Right renal pelvis (tissue), 4 donors: ENCODE results near the gene ABCC9. TPM values are rescaled to one million over a fixed set of nuclear protein-coding genes. Genes with fewer than 3 reads are reported as not detected.

Experiments
- DNase-seq, 4 donors: peaks; one replicate each; pipeline ENCODE4 v3.0.0-alpha.2; 2013; ENCODE audit warnings: low read depth in 4 of 4, low spot score in 3 of 4, missing footprints in 1 of 4
- polyA plus RNA-seq, 4 donors: library from polyadenylated mRNA; unstranded; fragments of 120-200 nt; gene quantifications; one replicate each; pipeline ENCODE4 v1.2.1, GENCODE V29; 2013; ENCODE audit not compliant: insufficient read length in 4 of 4

The ABCC9 gene
- polyA plus RNA-seq, 4 donors = 18.0 to 26.8 (median 22.3) TPM

- DNase-seq = no peak
Measured at GRCh38 chr12:21884936-21885335, 56.3 kb downstream of the ABCC9 start.

DNA sequence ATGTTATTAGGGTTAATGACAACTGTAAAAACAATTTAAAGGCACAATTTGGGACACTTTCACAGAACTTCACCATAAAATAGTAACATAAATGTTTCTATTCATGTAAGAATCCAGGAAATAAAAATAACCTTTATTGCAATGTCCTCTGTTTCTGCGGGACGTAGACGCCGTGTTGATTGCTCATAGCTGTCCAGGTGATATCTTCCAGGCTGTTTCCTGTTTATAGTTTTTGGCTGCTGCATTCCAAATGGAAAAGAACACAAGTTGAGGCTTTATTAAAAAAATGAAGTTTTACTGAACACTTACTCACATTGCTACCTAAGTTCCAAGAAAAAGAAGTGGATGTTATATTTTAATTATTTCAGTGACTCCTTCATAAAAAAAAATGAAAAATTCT lies 58.6 kb downstream of the ABCC9 start:
- DNase-seq = no peak

GRCh38 chr12:21881965-21882364 lies 59.3 kb downstream of the ABCC9 start:
- no peak for DNase-seq

DNA sequence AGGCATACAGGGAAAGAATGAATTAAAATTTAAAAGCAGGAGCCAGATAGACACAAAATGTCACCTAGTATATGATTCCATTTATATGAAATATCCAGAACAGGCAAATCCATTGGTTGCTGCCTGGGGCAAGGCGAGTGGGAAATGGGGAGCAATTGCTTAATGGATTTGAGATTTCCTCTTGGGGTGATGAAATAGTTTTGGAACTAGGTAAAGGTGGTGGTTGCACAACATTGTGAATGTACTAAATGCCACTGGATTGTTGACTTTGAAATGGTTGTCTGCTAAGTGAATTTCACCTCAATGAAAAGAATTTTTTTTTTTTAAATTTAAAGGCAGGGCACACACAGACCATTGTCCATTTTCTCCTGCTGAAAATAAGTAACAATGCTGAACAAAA lies 61.9 kb downstream of the ABCC9 start:
- DNase-seq = no peak

DNA sequence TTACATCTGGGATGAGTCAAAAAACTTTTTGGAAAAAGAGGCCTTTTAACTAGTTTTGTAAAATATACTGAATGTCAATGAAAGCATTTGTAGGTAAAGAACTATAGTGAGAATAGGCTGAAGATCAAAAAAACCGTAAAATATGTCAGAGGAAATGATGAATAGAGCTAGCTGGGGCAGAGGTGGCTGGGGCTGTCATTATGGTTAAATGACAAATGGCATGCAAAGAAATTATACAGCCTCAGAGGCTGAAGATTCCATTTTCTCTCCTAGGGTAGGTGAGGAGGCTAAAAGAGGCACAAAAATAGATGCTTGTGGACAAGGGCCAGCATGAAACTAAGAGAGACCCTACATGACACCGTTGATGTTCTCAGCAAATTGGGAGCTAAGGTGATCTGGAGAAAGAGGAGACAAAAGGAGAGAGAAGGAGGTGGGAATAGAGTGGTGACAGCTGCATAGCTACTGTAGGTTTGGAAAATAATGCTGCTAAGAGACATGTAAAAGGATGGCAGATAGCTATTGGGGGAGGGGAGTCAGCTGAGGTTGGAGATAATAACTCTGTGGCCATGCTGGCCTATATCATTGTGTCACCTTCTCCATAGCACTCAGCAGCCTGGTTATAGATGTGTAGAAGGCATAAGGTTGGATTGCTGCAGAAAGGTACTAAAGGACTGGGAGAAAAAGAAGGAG lies 63.8 kb downstream of the ABCC9 start:
- DNase-seq = no peak

- DNase-seq = no peak
Measured at GRCh38 chr12:21865846-21866245, 75.4 kb downstream of the ABCC9 start.

DNA sequence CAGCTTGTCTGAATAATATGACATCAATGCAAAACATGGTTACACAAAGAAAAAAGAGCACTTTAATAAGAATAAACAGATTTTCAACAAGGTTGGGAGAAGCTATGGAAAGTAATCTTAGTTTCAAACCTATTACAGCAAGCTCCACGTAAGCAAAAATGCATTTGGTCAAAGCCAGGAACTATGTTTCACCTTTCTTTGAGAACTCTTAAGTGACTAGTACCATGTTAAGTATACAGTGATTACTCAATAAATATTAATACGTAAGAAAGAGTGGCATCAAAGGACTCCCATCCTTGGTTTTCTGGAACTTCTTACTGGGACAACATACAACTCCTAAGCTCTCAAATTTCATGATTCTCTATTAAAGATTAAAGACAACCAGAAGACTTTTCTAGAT lies 80.7 kb downstream of the ABCC9 start:
- no peak for DNase-seq

GRCh38 chr12:21860128-21860527 lies 81.1 kb downstream of the ABCC9 start:
- no peak for DNase-seq

- no peak for DNase-seq
Measured at GRCh38 chr12:21852251-21852650, 89.0 kb downstream of the ABCC9 start.

DNA sequence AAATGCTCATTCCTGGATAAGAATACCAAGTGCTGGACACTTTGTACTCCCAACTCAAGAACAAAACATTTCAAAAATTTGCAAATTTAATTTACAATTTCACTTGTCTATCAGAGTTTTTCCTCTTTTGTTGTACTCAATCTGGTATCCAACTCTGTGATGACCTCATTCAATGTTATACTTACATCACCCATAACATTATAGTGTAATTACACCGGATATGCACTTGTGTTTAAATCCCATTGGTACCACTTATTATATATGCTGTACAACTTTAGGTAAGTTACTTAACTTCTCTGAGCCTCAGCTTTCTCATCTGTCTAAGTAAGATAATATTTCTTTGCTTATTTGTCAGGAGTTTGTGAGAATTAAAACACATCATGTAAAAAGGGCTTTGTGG lies 90.1 kb downstream of the ABCC9 start:
- DNase-seq = no peak

DNA sequence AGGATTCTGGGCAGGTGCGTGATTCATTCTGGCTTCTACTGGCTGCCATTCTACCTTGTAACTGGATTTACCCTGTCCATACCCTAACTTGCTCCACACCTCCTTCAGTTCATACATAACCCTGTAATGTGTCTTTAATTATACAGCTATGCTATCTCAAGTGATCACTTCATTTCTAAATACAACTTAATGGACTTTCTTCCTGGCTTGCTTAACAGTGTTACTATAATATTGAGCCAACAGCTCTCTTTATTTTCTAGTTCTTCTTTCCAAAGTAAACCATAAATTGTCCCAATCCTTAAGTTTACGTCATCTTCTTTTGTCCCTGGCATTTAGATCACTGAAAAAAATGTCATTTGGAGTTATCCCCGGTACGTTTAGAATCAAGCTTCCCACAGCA lies 90.8 kb downstream of the ABCC9 start:
- no peak for DNase-seq

DNA sequence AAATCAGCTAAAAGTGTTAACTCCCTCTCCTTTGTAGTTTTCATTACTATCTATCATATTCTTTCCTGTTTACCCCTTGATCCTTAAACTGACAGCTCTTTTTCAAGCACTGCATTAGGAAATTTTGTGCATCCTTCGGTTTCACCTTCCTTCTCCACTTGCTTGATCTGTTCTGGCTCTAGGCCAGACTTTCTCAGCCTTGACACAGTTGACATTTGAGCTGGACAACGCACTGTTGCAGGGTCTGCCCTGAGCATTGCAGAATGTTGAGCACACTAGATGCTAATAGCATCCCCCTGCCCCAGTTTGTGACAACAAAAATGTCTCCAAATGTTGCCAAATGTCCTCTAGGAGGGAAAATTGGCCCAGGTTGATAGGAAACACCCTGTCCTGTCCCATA lies 91.3 kb downstream of the ABCC9 start:
- peak in 2 of 4 donors; percentile 7 to 22 for DNase-seq

- DNase-seq = no peak
Measured at GRCh38 chr12:21848192-21848591, 93.0 kb downstream of the ABCC9 start.

GRCh38 chr12:21843795-21844194 lies 97.4 kb downstream of the ABCC9 start:
- DNase-seq = no peak

DNA sequence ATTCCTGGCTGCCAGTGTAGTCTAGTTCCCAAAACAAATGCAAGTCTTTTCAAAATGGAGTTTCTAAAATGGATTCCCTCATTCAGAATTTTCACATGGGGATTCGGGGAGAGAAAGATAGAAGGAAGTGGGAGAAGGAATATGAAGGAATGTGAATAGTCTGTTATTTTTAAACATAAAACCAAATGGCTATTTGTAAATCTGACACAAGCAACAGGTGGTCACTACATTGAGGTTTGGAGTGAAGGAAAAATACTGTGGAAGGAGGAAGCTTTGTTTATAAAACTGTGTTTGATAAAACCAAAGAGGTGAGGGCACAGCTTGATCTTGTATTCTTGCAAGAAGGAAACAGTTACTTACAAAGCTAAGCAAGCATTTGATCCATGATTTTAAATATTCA lies 101.5 kb downstream of the ABCC9 start:
- no peak for DNase-seq

- no peak for DNase-seq
Measured at GRCh38 chr12:21837847-21838246, 103.4 kb downstream of the ABCC9 start.

GRCh38 chr12:21831791-21832344 lies 109.4 kb downstream of the ABCC9 start:
- DNase-seq = no peak

DNA sequence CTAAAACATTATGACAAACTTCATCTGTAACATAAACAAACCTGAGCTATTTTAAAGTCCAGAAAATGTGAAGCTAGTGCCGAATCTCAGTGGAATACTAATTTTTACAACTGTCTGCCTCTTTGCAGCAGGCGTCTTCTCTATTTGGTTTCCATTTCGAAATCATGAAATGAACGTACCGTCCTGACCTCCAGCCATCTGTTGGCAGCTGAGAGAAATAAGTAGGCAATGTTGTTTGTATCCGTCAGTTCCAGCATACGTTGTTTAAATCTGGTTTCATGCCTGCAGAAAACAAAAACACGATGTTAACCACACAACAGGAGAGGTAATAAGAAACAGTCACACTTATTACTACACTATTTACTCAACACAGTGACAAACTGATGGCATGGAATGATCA lies 112.4 kb downstream of the ABCC9 start:
- DNase-seq = no peak

GRCh38 chr12:21828136-21828775 lies 113.0 kb downstream of the ABCC9 start:
- DNase-seq = no peak

DNA sequence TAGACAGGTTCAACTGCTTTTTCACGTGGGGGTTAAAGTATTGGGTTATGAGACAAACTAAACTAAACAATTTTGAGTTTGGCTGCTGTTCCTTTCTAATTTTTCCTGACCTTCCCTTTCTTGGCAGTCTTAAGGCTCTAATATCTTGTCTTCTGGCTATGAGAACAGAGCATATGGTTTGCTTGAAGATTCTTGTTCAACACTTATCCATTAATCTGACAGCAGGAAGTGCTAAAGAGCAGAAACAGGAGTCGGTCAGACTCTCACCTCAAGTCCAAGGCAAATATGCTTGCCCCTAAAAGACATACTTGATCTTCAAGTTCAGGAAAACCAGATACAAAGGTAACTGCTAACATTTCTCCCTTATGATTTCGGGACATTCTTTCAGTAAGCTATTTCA lies 114.1 kb downstream of the ABCC9 start:
- no peak for DNase-seq

GRCh38 chr12:21826618-21826910 lies 114.7 kb downstream of the ABCC9 start:
- no peak for DNase-seq

GRCh38 chr12:21825886-21826617 lies 115.2 kb downstream of the ABCC9 start:
- DNase-seq = no peak
